T-helper 22 cell (primary cell): ENCODE results near the gene SLC4A9.
A peak's percentile ranks its signal among the peaks of the same experiment; 100 is the strongest.

Source experiments
- DNase-seq: peaks from one replicate; pipeline ENCODE4 v3.0.0-alpha.2; 2020; ENCODE audit warnings: low read depth

SLC4A9 gene

GRCh38 chr5:140362875-140363630, 3.1 kb downstream of the SLC4A9 start:
- peak; percentile 49 for DNase-seq

DNA sequence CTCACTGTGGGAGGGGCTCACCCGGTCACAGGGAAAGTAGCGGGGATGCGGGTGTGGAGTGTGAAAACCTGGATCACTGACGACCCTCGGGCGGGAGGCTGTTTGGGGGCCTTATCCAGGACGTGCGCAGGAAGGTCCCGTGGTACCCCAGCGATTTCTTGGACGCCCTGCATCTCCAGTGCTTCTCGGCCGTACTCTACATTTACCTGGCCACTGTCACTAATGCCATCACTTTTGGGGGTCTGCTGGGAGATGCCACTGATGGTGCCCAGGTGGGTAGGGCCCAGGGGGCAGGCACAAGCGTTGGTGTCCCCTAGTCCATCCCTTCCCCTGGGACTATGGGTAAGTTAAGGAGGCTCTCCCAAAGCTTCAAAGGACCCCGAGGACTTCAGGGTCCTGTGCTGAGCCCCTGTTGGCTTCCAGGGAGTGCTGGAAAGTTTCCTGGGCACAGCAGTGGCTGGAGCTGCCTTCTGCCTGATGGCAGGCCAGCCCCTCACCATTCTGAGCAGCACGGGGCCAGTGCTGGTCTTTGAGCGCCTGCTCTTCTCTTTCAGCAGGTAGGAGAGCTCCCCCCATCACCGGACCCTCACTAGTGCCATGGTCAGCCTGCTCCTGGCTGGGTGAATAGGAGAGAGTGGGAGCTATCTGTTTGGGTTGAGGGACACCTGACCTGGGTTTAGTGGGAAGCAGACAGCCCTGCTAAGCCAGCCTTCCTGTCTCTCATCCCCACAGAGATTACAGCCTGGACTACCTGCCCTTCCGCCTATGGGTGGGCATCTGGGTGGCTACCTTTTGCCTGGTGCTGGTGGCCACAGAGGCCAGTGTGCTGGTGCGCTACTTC, 3.9 kb downstream of the SLC4A9 start:
- DNase-seq = no peak

DNA sequence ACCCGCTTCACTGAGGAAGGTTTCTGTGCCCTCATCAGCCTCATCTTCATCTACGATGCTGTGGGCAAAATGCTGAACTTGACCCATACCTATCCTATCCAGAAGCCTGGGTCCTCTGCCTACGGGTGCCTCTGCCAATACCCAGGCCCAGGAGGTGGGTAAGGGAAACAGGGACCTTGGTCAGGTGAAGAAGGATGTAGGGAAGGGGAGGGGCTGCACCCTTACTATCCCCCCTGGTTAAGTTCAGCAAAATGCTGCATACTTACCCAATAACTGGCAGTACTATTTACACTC, 4.4 kb downstream of the SLC4A9 start:
- DNase-seq = no peak

GRCh38 chr5:140365282-140365681, 5.3 kb downstream of the SLC4A9 start:
- no peak for DNase-seq

GRCh38 chr5:140365941-140366340, 5.9 kb downstream of the SLC4A9 start:
- no peak for DNase-seq

DNA sequence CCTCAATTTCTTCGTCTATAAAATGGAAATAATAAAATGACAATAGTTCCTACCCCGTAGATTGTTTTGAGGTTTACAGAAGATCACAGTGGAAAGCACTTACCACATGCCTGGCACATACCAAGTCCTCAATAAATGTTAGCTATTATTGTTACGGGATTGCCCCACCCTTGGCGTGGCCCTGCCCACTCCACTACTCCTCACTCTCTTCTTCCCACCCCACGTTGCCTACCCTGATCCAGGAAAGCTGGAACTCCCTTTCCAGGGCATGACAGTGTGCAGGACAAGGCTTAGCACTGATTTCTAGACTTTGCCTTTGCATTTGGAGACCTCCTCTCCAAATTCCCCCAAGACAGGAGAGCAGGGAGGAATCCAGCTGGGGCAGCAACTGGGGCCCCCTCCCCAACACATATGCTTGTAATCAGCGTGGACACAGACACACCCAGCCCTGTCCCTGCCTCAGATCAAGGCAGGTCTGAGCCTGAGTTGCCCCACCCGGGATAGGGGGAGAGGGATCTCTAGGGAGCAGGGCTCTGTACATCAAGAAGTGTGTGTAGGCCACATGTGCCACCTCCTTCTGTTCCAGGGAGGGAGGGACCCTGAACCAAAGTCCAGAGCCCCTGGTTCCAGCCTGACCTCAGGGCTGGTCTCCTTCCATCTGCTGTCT, 6.7 kb downstream of the SLC4A9 start:
- no peak for DNase-seq

GRCh38 chr5:140367256-140368013, 7.4 kb downstream of the SLC4A9 start:
- DNase-seq = no peak

DNA sequence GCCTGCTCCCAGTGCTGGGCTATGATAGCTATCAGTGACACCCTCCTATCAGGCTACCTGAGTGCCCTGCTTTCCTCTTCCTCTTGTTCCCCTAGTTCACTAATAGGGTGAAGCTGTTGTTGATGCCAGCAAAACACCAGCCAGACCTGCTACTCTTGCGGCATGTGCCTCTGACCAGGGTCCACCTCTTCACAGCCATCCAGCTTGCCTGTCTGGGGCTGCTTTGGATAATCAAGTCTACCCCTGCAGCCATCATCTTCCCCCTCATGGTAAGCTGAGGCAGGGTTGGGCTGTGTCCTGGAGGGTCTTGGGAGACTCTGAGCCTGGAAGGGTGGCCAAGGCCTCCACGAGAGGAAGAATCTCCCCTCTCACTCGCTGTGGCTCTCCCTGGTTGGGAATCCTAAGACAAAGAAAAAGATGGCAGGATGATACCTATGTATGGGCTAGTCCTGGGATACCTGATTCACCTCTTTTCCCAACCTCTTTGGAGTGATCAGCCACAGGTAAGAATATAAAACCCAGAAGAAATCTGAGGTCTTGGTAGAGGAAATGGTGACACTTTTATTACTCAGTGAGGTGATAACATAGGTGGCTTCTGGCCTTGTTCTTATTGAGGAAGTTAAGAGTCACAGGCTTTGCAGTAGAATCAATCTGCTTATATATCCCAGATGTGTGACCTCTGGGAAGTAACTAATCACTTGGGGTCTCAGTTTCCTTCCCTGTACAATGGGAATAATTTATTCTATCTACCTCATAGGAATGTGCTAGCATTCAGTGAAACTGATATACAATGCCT, 11.6 kb downstream of the SLC4A9 start:
- DNase-seq = no peak

- DNase-seq = peak; percentile 2
These were observed 13.0 kb downstream of the SLC4A9 start for GRCh38 chr5:140372971-140373487.

DNA sequence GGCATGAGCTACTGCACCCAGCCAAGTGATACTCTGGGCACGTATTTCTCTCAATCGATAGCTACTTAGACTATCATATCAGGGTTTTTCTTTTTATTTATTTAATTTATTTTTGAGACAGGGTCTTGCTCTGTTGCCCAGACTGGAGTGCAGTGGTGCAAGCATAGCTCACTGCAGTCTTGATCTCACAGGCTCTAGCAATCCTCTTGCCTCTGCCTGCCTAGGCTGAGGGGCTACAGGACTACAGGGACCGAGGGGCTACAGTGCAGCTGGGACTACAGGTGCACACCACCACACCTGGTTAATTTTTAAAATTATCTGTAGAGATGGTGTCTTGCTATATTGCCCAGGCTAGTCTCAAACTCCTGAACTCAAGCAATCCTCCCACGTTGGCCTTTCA, 21.4 kb downstream of the SLC4A9 start:
- no peak for DNase-seq

DNA sequence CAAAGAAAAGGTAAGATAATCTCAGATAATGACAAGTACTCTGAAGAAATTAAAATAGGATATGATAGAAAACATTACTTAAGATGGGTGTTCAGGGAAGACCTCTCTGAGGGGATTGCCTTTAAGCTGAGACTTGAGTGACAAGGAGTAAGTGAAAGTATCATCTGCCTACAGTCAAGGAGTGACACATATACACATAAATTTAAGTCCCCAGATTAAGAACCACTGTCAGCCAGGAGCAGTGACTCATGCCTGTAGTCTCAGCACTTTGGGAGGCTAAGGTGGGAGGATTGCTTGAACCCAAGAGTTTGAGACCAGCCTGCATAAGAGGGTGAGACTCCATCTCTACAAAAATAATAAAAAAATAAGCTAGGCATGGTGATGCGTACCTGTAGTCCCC, 22.0 kb downstream of the SLC4A9 start:
- no peak for DNase-seq

- no peak for DNase-seq
These were observed 22.9 kb downstream of the SLC4A9 start for GRCh38 chr5:140382866-140383265.

DNA sequence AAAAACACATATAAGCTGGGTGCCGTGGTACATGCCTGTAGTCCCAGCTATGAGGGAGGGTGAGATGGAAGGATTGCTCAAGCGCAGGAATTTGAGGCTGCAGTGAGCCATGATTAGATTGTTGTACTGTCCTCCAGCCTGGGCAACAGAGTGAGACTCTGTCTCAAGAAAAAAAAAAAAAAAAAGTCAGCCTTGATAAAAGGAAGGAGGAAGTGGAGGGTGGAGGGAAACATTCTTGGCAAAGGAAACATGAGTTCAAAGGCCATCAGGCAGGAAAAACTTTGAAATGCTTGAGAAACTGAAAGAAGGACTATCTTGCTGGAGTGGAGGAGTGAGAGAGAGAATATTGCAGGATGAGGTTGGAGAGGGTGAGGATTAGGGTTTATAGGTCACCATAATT, 23.3 kb downstream of the SLC4A9 start:
- DNase-seq = no peak

- DNase-seq = no peak
These were observed 28.1 kb downstream of the SLC4A9 start for GRCh38 chr5:140388052-140388451.

- no peak for DNase-seq
These were observed 31.3 kb downstream of the SLC4A9 start for GRCh38 chr5:140391312-140391711.

- DNase-seq = no peak
These were observed 31.7 kb downstream of the SLC4A9 start for GRCh38 chr5:140391732-140392131.

DNA sequence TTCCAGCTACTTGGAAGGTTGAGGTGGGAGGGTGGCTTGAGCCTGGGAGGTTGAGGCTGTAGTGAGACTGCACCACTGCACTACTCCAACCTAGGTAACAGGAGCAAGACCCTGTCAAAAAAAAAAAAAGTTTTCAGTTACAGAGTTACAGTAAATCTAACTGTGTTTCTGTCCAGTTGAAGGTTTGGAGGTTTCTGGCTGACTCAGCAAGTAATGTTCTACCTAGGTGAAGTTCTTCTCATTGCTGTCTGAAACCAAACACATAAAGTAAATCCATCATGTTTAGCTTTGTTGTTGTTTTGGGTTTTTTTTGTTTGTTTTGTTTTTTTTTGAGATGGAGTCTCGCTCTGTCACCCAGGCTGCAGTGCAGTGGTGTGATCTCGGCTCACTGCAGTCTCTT, 33.7 kb downstream of the SLC4A9 start:
- DNase-seq = no peak

DNA sequence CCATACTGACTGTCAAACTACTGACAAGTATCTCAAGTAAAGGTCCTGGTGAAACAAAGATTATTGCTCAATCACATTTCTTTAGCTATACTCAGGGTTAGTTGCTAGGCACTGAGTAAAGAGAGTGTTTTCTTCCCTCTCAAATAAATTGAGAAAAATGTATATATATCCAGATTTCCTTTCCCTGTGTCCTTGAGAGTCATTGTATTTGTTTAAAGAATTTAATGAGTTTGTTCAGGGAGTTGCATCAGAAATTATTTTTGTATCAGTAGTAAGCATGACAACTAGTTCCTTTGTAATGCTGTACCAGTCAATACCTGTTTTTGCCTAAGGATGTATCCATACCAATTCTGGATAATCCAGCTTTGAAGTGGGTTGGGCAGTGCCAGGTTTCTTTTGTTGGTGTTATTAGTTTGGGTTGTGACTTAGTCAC, 38.4 kb downstream of the SLC4A9 start:
- no peak for DNase-seq

GRCh38 chr5:140399979-140400729, 40.2 kb downstream of the SLC4A9 start:
- DNase-seq = no peak

GRCh38 chr5:140400730-140401361, 40.9 kb downstream of the SLC4A9 start:
- peak; percentile 82 for DNase-seq
